IPS-NIHi11 (cell line): ENCODE measurements around the gene SH2B3.

ENCODE experiments used
- DNase-seq: peaks from one replicate; pipeline ENCODE4 v3.0.0; 2012; ENCODE audit warnings: mixed read lengths, low spot score

Gene SH2B3

GRCh38 chr12:111444314-111444924 lies 38.7 kb downstream of the SH2B3 start:
- no peak for DNase-seq

- no peak for DNase-seq
Measured at GRCh38 chr12:111444925-111445725, 39.4 kb downstream of the SH2B3 start.

GRCh38 chr12:111445726-111446581 lies 40.2 kb downstream of the SH2B3 start:
- peak; percentile 46 for DNase-seq

- no peak for DNase-seq
Measured at GRCh38 chr12:111446631-111447570, 41.2 kb downstream of the SH2B3 start.

GRCh38 chr12:111447571-111448265 lies 42.0 kb downstream of the SH2B3 start:
- DNase-seq, result no peak

- DNase-seq, result no peak
Measured at GRCh38 chr12:111448266-111448830, 42.6 kb downstream of the SH2B3 start.

- DNase-seq, result no peak
Measured at GRCh38 chr12:111448846-111449790, 43.4 kb downstream of the SH2B3 start.

- DNase-seq, result no peak
Measured at GRCh38 chr12:111450676-111451075, 45.0 kb downstream of the SH2B3 start.

GRCh38 chr12:111451232-111451631 lies 45.5 kb downstream of the SH2B3 start:
- no peak for DNase-seq

- peak; percentile 66 for DNase-seq
Measured at GRCh38 chr12:111451649-111452129, 46.0 kb downstream of the SH2B3 start.

GRCh38 chr12:111453071-111453989 lies 47.6 kb downstream of the SH2B3 start:
- DNase-seq, result no peak

GRCh38 chr12:111454311-111454710 lies 48.6 kb downstream of the SH2B3 start:
- no peak for DNase-seq

GRCh38 chr12:111454716-111455447 lies 49.2 kb downstream of the SH2B3 start:
- no peak for DNase-seq

GRCh38 chr12:111455448-111456320 lies 50.0 kb downstream of the SH2B3 start:
- no peak for DNase-seq

- no peak for DNase-seq
Measured at GRCh38 chr12:111457071-111457470, 51.3 kb downstream of the SH2B3 start.

- DNase-seq, result no peak
Measured at GRCh38 chr12:111457577-111457976, 51.9 kb downstream of the SH2B3 start.
